Skin epidermis (tissue), 12 donors: ENCODE data around the gene MICAL1.

Source experiments
- H3K27ac ChIP-seq, 21 experiments: fragments of 200-600 bp; sonication (generic) in 11 of 21; one replicate each; pipeline ENCODE4 v1.5.0; 2020; ENCODE audit warnings: mild to moderate bottlenecking in 3 of 21, inconsistent platforms in 2 of 21, moderate library complexity in 2 of 21
- H3K4me3 ChIP-seq, 7 experiments: fragments of 200-600 bp; sonication (generic) in 2 of 7; one replicate each; pipeline ENCODE4 v1.5.0; 2020; ENCODE audit warnings: inconsistent platforms in 2 of 7, mild to moderate bottlenecking in 2 of 7, moderate library complexity in 1 of 7

MICAL1 gene

GRCh38 chr6:109446072-109446471 lies 9.5 kb downstream of the MICAL1 start:
- H3K4me3 ChIP-seq, result no peak overlapping the region
- no peak overlapping the region for H3K27ac ChIP-seq

- H3K4me3 ChIP-seq, result no peak overlapping the region
Measured at GRCh38 chr6:109445382-109445781, 10.2 kb downstream of the MICAL1 start.

GRCh38 chr6:109443425-109443950 lies 12.1 kb downstream of the MICAL1 start:
- H3K4me3 ChIP-seq, result no peak overlapping the region
- H3K27ac ChIP-seq, result peak overlapping the region in 3 of 21 experiments; percentile 0 to 92 (median 26)

More at GRCh38 chr6:109445382-109445781, 10.2 kb downstream of the MICAL1 start:
- H3K27ac ChIP-seq, result no peak overlapping the region

- peak overlapping the region in 7 of 21 experiments; percentile 88 to 95 (median 92) for H3K27ac ChIP-seq
- no peak overlapping the region for H3K4me3 ChIP-seq
Measured at GRCh38 chr6:109442393-109442924, 13.1 kb downstream of the MICAL1 start.

GRCh38 chr6:109441069-109441816 lies 14.3 kb downstream of the MICAL1 start:
- peak overlapping the region; percentile 55 to 98 (median 75) for H3K4me3 ChIP-seq
- H3K27ac ChIP-seq, result peak overlapping the region; percentile 51 to 96 (median 92)

- peak within 1 kb of the TSS; percentile 55 to 98 (median 75) for H3K4me3 ChIP-seq
- H3K27ac ChIP-seq, result peak within 1 kb of the TSS; percentile 51 to 96 (median 92)
Measured at GRCh38 chr6:109440331-109441068, 15.1 kb downstream of the MICAL1 start, which contains the start of the genes PPIL6 and SMPD2. TSS of gene PPIL6 (minus strand) at chr6:109440628. CDS start at chr6:109440590, 38 bp downstream. TSS of gene SMPD2 (plus strand) at chr6:109440724. CDS start at chr6:109441122, 398 bp downstream.

GRCh38 chr6:109436041-109436440 lies 19.5 kb downstream of the MICAL1 start:
- Histone ChIP-seq H3K4me3 (no peak overlapping the region), H3K27ac (no peak overlapping the region)

- Histone ChIP-seq H3K4me3 (no peak overlapping the region), H3K27ac (no peak overlapping the region)
Measured at GRCh38 chr6:109434456-109434855, 21.1 kb downstream of the MICAL1 start.

GRCh38 chr6:109429496-109429895 lies 26.1 kb downstream of the MICAL1 start:
- H3K4me3 ChIP-seq, result no peak overlapping the region
- H3K27ac ChIP-seq, result no peak overlapping the region

GRCh38 chr6:109428889-109429477 lies 26.6 kb downstream of the MICAL1 start:
- no peak overlapping the region for H3K4me3 ChIP-seq

GRCh38 chr6:109424946-109425345 lies 30.6 kb downstream of the MICAL1 start:
- H3K27ac ChIP-seq, result no peak overlapping the region
- no peak overlapping the region for H3K4me3 ChIP-seq

More at GRCh38 chr6:109428889-109429477, 26.6 kb downstream of the MICAL1 start:
- no peak overlapping the region for H3K27ac ChIP-seq

- no peak overlapping the region for H3K27ac ChIP-seq
- no peak overlapping the region for H3K4me3 ChIP-seq
Measured at GRCh38 chr6:109421184-109421583, 34.4 kb downstream of the MICAL1 start.

- Histone ChIP-seq H3K27ac (no peak overlapping the region), H3K4me3 (no peak overlapping the region)
Measured at GRCh38 chr6:109420751-109421150, 34.8 kb downstream of the MICAL1 start.

- Histone ChIP-seq H3K4me3 (no peak overlapping the region), H3K27ac (no peak overlapping the region)
Measured at GRCh38 chr6:109417646-109418045, 37.9 kb downstream of the MICAL1 start.

- Histone ChIP-seq H3K27ac (no peak overlapping the region), H3K4me3 (no peak overlapping the region)
Measured at GRCh38 chr6:109411034-109411433, 44.5 kb downstream of the MICAL1 start.

GRCh38 chr6:109406196-109406595 lies 49.4 kb downstream of the MICAL1 start:
- Histone ChIP-seq H3K4me3 (no peak overlapping the region), H3K27ac (no peak overlapping the region)

GRCh38 chr6:109397020-109397419 lies 58.6 kb downstream of the MICAL1 start:
- H3K4me3 ChIP-seq, result no peak overlapping the region
- H3K27ac ChIP-seq, result no peak overlapping the region

- H3K27ac ChIP-seq, result no peak overlapping the region
- no peak overlapping the region for H3K4me3 ChIP-seq
Measured at GRCh38 chr6:109396046-109396718, 59.4 kb downstream of the MICAL1 start.
